Skin of body (tissue), 2 donors: ENCODE results near the gene RALA. TPM values are rescaled to one million over a fixed set of nuclear protein-coding genes. Genes with fewer than 3 reads are reported as not detected.
"Not testable (repeated sequence)": the region's sequence is repeated elsewhere in the genome, so short reads cannot be mapped to it uniquely, and the experiment has no call there.

Experiments
- DNase-seq: peaks from one replicate; lab custom pipeline; 2025; lab: John Stamatoyannopoulos, UW
- total RNA-seq: library from RNA; depleted of rRNA; stranded (reverse); fragments of >200 nt; gene quantifications from one replicate; pipeline ENCODE4 v1.2.3, GENCODE V29; 2014

Gene RALA
- total RNA-seq, 1 donor from 2014 or later, result 26.9 TPM

DNA sequence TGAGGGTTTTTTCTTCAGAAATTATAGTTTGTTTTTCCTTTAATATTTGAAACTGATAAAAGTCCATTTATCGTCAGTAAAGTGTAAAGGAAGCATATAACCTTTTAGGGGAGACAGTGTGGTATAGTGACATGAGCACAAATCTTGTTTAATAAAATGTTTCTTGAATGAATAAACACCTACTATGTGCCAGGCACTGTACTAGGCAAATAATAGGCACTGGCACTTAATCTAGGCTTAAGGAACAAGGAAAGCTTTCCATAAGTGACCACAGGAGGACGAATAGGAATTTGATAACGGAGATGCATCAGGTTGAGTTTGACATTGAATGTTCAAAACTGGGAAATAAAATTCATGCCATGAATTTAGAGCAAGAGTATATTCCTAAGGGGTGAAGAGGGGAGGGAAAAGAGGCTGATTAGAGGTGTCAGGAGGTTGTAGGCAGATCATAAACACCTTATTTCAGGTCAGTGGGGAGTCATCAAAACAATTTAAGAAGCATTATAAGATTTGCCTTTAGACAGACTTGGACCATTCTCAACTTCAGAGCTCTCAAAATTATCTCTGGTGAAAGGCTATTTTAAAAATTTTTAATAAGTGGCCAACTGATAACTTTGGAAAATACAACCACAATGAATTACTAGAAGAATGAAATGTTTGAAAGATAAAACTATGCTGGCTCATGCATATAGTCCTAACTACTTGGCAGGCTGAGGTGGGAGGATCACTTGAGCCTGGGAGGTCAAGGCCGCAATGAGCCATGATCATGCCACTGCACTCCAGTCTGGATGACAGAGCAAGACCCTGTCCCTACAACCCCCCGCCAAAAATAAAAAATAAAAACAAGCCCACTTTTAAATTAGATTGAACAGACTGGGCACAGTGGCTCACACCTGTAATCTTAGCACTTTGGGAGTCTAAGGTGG lies 22.4 kb downstream of the RALA start:
- no peak for DNase-seq

GRCh38 chr7:39647816-39648215 lies 24.4 kb downstream of the RALA start:
- DNase-seq, result no peak

- DNase-seq, result no peak
Observed at GRCh38 chr7:39650676-39651075, 27.3 kb downstream of the RALA start.

- no peak for DNase-seq
Observed at GRCh38 chr7:39651265-39651664, 27.9 kb downstream of the RALA start.

GRCh38 chr7:39656415-39656814 lies 33.0 kb downstream of the RALA start:
- DNase-seq, result no peak

DNA sequence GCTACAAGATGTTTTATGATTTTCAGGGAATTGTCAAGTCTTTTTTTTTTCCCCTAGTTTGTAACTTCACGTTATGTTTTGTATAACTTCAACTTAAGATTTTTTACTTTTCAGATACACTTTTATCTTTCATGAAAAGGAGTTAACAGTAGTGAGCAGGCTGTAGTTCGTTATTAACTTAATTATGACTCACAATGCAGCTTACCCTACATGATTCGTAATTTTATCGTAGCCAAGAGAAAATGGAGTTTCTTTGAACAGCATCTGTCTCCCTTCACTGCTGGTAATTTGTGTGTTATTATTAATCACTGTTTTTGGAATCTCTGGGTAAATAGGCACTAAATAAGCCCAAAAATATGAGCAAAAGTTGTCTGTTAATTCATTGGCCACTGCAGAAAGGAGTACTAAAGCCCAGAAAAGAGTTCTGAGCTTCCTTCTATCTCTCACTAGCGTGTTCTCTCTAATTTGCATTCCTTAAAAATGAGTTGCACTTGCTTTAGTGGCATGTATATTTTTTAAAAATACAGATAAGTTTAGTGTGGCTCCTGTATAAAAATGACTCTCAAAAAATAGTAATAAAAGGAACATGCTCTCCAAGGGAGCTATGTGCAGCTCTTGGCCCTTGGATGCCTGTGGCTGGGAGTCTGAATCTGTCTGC lies 36.1 kb downstream of the RALA start:
- no peak for DNase-seq

DNA sequence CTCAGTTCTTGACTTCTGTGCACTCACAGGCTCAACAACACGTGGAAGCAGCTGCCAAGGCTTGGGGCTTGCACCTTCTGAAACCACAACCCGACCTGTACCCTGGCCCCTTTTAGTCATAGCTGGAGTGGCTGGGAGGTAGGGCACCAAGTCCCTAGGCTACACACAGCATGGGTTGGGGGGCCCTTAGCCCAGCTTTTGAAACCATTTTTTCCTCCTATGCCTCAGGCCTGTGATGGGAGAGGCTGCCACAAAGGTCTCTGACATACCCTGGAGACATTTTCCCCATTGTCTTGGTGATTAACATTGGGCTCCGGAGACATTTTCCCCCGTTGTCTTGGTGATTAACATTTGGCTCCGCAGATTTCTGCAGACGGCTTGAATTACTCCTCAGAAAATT lies 38.6 kb downstream of the RALA start:
- DNase-seq, result no peak

DNA sequence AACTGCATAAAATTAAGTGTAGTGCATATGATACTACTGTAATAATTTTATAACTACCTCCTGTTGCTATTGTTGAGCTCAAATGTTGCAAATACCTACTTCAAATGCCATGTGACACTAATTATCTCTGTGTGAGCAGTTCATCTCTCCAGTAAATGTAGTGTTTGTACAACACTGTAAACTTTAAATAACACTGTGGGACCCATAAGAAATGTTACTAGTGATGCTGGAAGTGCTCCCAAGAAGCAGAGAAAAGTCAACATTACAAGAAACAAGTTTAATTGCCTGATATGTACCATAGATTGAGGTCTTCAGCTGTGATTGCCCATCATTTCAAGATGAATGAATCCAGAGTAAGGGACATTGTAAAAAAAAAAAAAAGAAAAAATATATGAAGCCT lies 39.9 kb downstream of the RALA start:
- no peak for DNase-seq

- DNase-seq, result no peak
Observed at GRCh38 chr7:39664057-39664456, 40.7 kb downstream of the RALA start.

DNA sequence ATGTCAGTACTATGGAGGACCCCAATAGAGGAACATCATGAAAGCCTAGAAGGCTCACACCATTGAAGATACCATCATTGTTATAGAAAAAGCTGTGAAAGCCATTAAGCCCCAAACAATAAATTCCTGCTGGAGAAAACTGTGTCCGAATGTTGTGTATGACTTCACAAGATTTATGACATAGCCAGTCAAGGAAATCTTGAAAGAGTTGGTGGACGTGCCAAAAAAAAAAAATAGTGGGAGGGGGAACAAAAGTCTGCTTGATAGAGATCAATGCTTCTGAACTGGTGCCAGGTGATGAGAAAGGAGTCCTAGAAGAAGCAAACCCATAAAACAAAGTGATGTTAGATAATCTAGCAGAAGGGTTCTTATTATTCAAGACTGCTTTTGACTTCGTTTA lies 41.2 kb downstream of the RALA start:
- no peak for DNase-seq

GRCh38 chr7:39666562-39666961 lies 43.2 kb downstream of the RALA start:
- DNase-seq, result no peak

- peak; percentile 10 for DNase-seq
Observed at GRCh38 chr7:39667341-39667923, 44.1 kb downstream of the RALA start.

DNA sequence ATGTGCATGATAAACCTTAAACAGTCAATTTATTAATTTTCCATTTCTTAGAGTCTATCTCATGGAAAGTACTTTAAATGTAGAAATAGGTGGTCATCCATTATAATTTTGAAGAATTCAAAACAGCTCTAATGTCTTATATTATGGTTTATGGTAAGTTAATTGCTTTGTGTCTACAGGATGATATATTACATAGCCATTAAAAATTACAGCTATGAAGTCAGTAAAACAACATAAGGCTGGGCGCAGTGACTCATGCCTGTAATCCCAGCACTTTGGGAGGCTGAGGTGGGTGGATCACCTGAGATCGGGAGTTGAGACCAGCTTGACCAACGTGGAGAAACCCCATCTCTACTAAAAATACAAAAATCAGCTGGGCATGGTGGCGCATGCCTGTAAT lies 44.9 kb downstream of the RALA start:
- DNase-seq, result not testable (repeated sequence)

DNA sequence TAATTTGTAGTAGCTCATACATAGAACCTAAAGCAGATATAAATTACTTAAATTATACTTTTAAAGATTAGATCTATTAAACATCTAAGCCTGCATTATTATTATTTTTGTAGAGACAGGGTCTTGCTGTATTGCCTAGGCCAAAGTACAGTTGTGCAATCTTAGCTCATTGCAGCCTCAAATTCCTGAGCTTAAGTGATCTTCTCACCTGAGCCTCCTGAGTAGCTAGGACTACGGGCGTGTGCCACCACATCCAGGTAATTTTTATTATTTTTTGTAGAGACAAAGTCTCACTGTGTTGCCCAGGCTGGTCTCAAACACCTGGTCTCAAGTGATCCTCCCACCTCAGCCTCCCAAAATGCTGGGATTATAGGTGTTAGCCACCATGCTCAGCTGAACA lies 46.7 kb downstream of the RALA start:
- DNase-seq, result no peak

GRCh38 chr7:39670934-39671333 lies 47.6 kb downstream of the RALA start:
- no peak for DNase-seq

GRCh38 chr7:39672176-39672575 lies 48.8 kb downstream of the RALA start:
- peak; percentile 12 for DNase-seq

DNA sequence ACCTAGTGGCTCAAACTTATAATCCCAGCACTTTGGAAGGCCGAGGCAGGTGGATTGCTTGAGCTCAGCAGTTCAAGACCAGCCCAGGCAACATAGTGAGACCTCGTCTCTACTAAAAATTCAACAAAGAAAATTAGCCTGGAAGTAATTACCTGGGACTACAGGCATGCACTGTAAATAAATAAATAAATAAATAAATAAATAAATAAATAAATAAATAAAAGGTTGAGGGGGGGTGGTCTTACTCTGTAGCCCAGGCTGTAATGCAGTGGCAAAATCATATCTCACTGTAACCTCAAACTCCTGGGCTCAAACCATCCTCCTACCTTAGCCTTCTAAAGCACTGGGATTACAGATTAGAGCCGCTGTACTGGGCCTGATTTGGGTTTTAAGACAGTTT lies 50.5 kb downstream of the RALA start:
- DNase-seq, result no peak

- no peak for DNase-seq
Observed at GRCh38 chr7:39674406-39674805, 51.0 kb downstream of the RALA start.

- DNase-seq, result no peak
Observed at GRCh38 chr7:39676346-39676745, 53.0 kb downstream of the RALA start.

DNA sequence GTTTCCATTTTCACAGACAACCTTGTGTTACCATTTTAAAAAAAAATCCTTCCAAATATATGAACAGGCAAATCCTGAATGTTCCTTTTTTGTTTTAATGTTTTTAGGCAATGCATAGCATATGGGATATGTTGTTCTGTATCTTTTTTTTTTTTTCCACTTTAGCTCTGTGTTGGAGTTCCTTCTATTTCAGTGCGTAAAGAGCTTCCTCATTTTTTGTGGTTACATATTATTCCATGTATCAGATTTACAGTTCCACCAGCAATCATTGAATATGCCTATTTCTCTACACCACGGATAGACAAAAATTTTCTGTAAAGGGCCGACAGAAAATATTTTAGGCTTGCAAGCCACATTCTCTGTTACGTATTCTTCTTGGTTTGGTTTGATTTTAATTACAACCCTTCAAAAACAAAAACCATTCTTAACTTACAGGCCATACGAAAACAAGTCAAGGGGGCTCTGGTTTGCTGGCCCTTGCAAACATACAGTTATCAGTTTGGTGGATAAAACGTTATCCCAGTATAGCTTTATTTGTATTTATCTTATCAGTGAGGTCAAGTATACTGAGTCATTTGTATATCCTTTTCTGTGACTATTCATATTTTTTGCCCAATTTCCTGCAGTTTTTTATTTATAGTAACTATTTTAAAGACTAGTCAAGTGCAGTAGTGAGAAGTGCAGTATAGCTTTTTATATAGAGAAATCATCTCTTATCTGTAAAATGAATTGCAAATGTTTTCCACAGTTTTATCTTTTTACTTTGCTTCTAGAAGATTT lies 55.7 kb downstream of the RALA start:
- DNase-seq, result peak; percentile 27

DNA sequence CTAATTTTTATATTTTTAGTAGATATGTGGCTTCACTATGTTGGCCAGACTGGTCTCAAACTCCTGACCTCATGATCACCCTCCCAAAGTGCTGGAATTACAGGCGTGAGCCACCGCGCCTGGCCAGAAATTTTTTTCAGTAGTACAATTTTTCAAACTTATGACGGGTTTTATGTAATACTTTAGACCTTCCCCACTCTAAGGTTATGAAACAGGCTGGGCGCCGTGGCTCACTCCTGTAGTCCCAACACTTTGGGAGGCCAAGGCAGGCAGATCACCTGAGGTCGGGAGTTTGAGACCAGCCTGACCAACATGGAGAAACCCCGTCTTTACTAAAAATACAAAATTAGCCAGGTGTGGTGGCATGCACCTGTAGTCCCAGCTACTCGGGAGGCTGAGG lies 56.5 kb downstream of the RALA start:
- DNase-seq, result not testable (repeated sequence)
